Fibroblast of lung (primary cell): ENCODE measurements around the gene CX3CL1. TPM values are rescaled to one million over a fixed set of nuclear protein-coding genes. Genes with fewer than 3 reads are reported as not detected.
A peak's percentile ranks its signal among the peaks of the same experiment; 100 is the strongest.

Experiments used
- DNase-seq, 2 donors: peaks; one replicate each; pipeline versions ENCODE4 v3.0.0 to v3.0.0-alpha.2; 2010; ENCODE audit warnings: low read depth in 2 of 2
- H2AFZ ChIP-seq: 2 replicates; pipeline ENCODE4 v1.5.1; 2012; ENCODE audit warnings: low read length, control low read depth, inconsistent platforms
- H3K27ac ChIP-seq: 2 replicates; pipeline ENCODE4 v1.5.1; 2011; ENCODE audit warnings: low read length, control low read depth; ENCODE audit not compliant: insufficient read depth
- H3K27me3 ChIP-seq: 2 replicates; pipeline ENCODE4 v1.5.1; 2011; ENCODE audit warnings: mild to moderate bottlenecking, low read length; ENCODE audit not compliant: control insufficient read depth, insufficient read depth
- H3K36me3 ChIP-seq: 2 replicates; pipeline ENCODE4 v1.5.1; 2011; ENCODE audit warnings: low read length; ENCODE audit not compliant: control insufficient read depth, insufficient read depth
- H3K4me1 ChIP-seq: 2 replicates; pipeline ENCODE4 v1.5.1; 2011; ENCODE audit warnings: low read length; ENCODE audit not compliant: control insufficient read depth, insufficient read depth; ENCODE audit errors: extremely low read depth
- H3K4me2 ChIP-seq: 2 replicates; pipeline ENCODE4 v1.5.1; 2011; ENCODE audit warnings: low read length, control low read depth; ENCODE audit not compliant: insufficient read depth; ENCODE audit errors: extremely low read depth
- H3K4me3 ChIP-seq, 4 experiments: fragments of 200-600 bp in 1 of 4; sonication (generic) in 1 of 4; replicated peaks in 1 of 4; 2 replicates each; pipeline ENCODE4 v1.5.1; 2011 to 2016; ENCODE audit warnings: low read length in 4 of 4, low read depth in 3 of 4, mild to moderate bottlenecking in 3 of 4, control low read depth in 2 of 4, inconsistent platforms in 1 of 4, mixed read lengths in 1 of 4; ENCODE audit not compliant: insufficient read depth in 1 of 4; ENCODE audit errors: control extremely low read depth in 1 of 4
- H3K79me2 ChIP-seq: 2 replicates; pipeline ENCODE4 v1.5.1; 2012; ENCODE audit warnings: mild to moderate bottlenecking, low read length, inconsistent platforms; ENCODE audit not compliant: control insufficient read depth, insufficient read depth
- H3K9ac ChIP-seq: 2 replicates; pipeline ENCODE4 v1.5.1; 2011; ENCODE audit warnings: mild to moderate bottlenecking, low read length, control low read depth; ENCODE audit not compliant: insufficient read depth
- H3K9me3 ChIP-seq: 2 replicates; pipeline ENCODE4 v1.5.1; 2012; ENCODE audit warnings: low read depth, low read length; ENCODE audit not compliant: control insufficient read depth, insufficient read depth
- H4K20me1 ChIP-seq: 2 replicates; pipeline ENCODE4 v1.5.1; 2011; ENCODE audit warnings: low read length; ENCODE audit not compliant: control insufficient read depth, insufficient read depth; ENCODE audit errors: extremely low read depth
- CTCF ChIP-seq, 2 donors: IDR thresholded peaks in 1 of 2; conservative IDR thresholded peaks in 1 of 2; 1 replicate in 1 of 2; 2 replicates in 1 of 2; pipeline ENCODE4 v1.5.1; 2011 to 2012; ENCODE audit warnings: low read length in 2 of 2, control low read depth in 1 of 2, inconsistent platforms in 1 of 2, low read depth in 1 of 2, mild to moderate bottlenecking in 1 of 2
- EZH2 ChIP-seq: IDR thresholded peaks from 2 replicates; pipeline ENCODE4 v1.5.1; 2012; ENCODE audit warnings: low read length, control low read depth, mild to moderate bottlenecking; ENCODE audit errors: missing control alignments
- polyA plus RNA-seq, 2 donors: library from polyadenylated mRNA; depleted of rRNA in 1 of 2; stranded (reverse) in 1 of 2; unstranded in 1 of 2; fragments of >200 nt; gene quantifications; 2 replicates each; pipeline ENCODE4 v1.2.1, GENCODE V29; 2011 to 2012; ENCODE audit warnings: missing spikeins in 1 of 2
- total RNA-seq: library from RNA; depleted of rRNA; stranded (reverse); fragments of >200 nt; gene quantifications from 2 replicates; pipeline ENCODE4 v1.2.1, GENCODE V29; 2014

Gene CX3CL1
- total and polyA plus RNA-seq, 2 donors (not counting 1 experiment from before 2014, with no cell fraction given), result not detected

DNA sequence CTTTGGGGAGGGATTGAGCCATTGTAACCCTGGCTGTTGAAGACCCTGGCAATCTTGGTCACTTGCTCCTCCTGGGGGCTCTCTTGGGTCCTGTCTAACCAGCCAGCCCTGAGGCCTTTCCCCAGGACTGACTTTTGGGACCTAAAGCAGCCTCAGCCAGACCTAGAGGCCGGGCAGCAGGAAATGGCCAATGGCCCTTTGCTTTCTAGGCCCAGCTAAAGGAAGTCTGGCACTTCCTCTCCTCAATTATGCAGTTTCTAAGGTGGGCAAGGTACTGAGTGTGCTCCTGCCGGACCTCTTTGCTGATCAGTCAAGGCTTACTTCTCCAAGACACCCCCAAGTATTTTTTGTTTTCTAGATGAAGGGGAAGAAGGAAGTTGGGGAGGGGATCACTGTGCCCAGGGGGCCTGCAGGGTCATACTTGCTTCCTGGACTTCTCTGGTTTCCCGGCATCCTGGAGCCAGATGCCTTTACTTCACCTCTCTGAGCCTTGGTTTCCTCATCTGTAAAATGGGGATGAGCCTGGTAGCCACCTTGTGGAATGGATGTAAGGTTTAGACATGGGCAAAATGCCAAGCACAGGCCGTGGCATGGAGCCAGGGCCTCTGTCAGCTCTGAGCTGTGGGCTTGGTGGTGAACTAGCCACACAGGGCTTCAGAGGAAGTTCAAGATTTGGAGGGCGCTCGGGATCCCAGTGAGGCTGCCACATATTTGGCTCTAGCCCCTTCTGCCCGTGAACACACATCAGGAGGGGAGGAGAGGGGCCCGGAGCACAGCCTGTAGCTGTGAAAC is 8.6 kb downstream of the CX3CL1 start:
- peak in 1 of 2 donors; percentile 25 for DNase-seq

GRCh38 chr16:57381791-57382534 is 9.7 kb downstream of the CX3CL1 start:
- Histone ChIP-seq H3K4me2 (no peak overlapping the region), H3K27me3 (no peaks in the 10 kb centered on the region), H3K4me1 (no peaks in the 10 kb centered on the region), H3K27ac (no peak overlapping the region), H3K9ac (no peak overlapping the region), H2AFZ (no peak overlapping the region), H3K9me3 (no peaks in the 10 kb centered on the region), H4K20me1 (no peaks in the 10 kb centered on the region), H3K79me2 (no peaks in the 10 kb centered on the region), H3K4me3 (no peak overlapping the region), H3K36me3 (no peaks in the 10 kb centered on the region)
- no peak for TF ChIP-seq CTCF (conservative IDR thresholded peaks at IDR 0.05 in 1 of 2, IDR thresholded peaks at IDR 0.05 in 1 of 2; ENCODE audit: low read depth in 1 of 2, low read length in 2 of 2)
- no peak for TF ChIP-seq EZH2
- DNase-seq, result no peak

More for the DNA sequence above, 8.6 kb downstream of the CX3CL1 start:
- no peak overlapping the region for H2AFZ ChIP-seq
- H3K27ac ChIP-seq, result no peak overlapping the region
- TF ChIP-seq CTCF (conservative IDR thresholded peaks at IDR 0.05 in 1 of 2, IDR thresholded peaks at IDR 0.05 in 1 of 2; ENCODE audit: low read depth in 1 of 2, low read length in 2 of 2), result no peak
- no peak for TF ChIP-seq EZH2
- no peaks in the 10 kb centered on the region for H3K27me3 ChIP-seq
- H3K79me2 ChIP-seq, result no peaks in the 10 kb centered on the region
- no peak overlapping the region for H3K4me3 ChIP-seq
- no peaks in the 10 kb centered on the region for H4K20me1 ChIP-seq
- H3K9ac ChIP-seq, result no peak overlapping the region
- H3K4me2 ChIP-seq, result no peak overlapping the region
- no peaks in the 10 kb centered on the region for H3K36me3 ChIP-seq
- no peaks in the 10 kb centered on the region for H3K4me1 ChIP-seq
- no peaks in the 10 kb centered on the region for H3K9me3 ChIP-seq

DNA sequence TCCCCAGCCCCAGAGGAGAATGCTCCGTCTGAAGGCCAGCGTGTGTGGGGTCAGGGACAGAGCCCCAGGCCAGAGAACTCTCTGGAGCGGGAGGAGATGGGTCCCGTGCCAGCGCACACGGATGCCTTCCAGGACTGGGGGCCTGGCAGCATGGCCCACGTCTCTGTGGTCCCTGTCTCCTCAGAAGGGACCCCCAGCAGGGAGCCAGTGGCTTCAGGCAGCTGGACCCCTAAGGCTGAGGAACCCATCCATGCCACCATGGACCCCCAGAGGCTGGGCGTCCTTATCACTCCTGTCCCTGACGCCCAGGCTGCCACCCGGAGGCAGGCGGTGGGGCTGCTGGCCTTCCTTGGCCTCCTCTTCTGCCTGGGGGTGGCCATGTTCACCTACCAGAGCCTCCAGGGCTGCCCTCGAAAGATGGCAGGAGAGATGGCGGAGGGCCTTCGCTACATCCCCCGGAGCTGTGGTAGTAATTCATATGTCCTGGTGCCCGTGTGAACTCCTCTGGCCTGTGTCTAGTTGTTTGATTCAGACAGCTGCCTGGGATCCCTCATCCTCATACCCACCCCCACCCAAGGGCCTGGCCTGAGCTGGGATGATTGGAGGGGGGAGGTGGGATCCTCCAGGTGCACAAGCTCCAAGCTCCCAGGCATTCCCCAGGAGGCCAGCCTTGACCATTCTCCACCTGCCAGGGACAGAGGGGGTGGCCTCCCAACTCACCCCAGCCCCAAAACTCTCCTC is 10.4 kb downstream of the CX3CL1 start:
- Histone ChIP-seq H3K27ac (no peak overlapping the region), H3K4me3 (no peak overlapping the region), H3K27me3 (no peaks in the 10 kb centered on the region), H3K36me3 (no peaks in the 10 kb centered on the region), H3K9ac (no peak overlapping the region), H2AFZ (no peak overlapping the region), H3K4me1 (no peaks in the 10 kb centered on the region), H3K79me2 (no peaks in the 10 kb centered on the region), H3K4me2 (no peak overlapping the region), H4K20me1 (no peaks in the 10 kb centered on the region), H3K9me3 (no peaks in the 10 kb centered on the region)
- DNase-seq, result no peak
- TF ChIP-seq EZH2 (no peak), CTCF (conservative IDR thresholded peaks at IDR 0.05 in 1 of 2, IDR thresholded peaks at IDR 0.05 in 1 of 2; ENCODE audit: low read depth in 1 of 2, low read length in 2 of 2) (no peak)
